SK-N-SH (cell line): Measurements from ENCODE around the gene GATA3. TPM values are rescaled to one million over a fixed set of nuclear protein-coding genes. Genes with fewer than 3 reads are reported as not detected.

Experiments used
- CTCF ChIA-PET: fragments of 300-600, 350-600 bp; formaldehyde crosslinking; extraction: SDS; loops from one replicate; lab custom pipeline; 2021; lab: Yijun Ruan, JAX
- POLR2A ChIA-PET: fragments of 350-600 bp; sonication (Branson Sonifier 250); formaldehyde crosslinking; extraction: SDS; loops from one replicate; lab custom pipeline; 2020; ENCODE audit warnings: antibody characterized with exemption, inconsistent platforms; lab: Yijun Ruan, JAX
- DNase-seq: peaks from one replicate; pipeline ENCODE4 v3.0.0; 2012
- H2AFZ ChIP-seq: fragments of 200-600 bp; sonication (generic); 2 replicates; pipeline ENCODE4 v1.8.1; 2016; ENCODE audit warnings: antibody characterized with exemption, mild to moderate bottlenecking, low read depth
- H3F3A ChIP-seq: fragments of 200-600 bp; sonication (generic); replicated peaks from 2 replicates; pipeline ENCODE3; 2016; ENCODE audit warnings: antibody characterized with exemption, mild to moderate bottlenecking; ENCODE audit not compliant: insufficient read depth
- H3K27ac ChIP-seq, 2 experiments: fragments of 200-500 bp in 1 of 2; fragments of 200-600 bp in 1 of 2; sonication (Bioruptor generic) in 1 of 2; sonication (generic), shearing (Covaris generic) in 1 of 2; 2 replicates each; pipeline versions ENCODE4 v1.5.1 to v1.6.1; 2014 to 2016; ENCODE audit warnings: low read depth in 2 of 2, inconsistent platforms in 1 of 2, low read length in 1 of 2, mild to moderate bottlenecking in 1 of 2, mixed read lengths in 1 of 2
- H3K27me3 ChIP-seq: fragments of 200-600 bp; sonication (generic), shearing (Covaris generic); 2 replicates; pipeline ENCODE4 v1.6.1; 2016; ENCODE audit warnings: mixed run types; ENCODE audit not compliant: insufficient read depth
- H3K36me3 ChIP-seq, 2 experiments: fragments of 200-500 bp in 1 of 2; fragments of 200-600 bp in 1 of 2; sonication (Bioruptor generic) in 1 of 2; sonication (generic) in 1 of 2; replicated peaks in 1 of 2; 2 replicates each; pipeline versions ENCODE3 to v1.5.1; 2014 to 2016; ENCODE audit warnings: low read length in 1 of 2, mild to moderate bottlenecking in 1 of 2; ENCODE audit not compliant: insufficient read depth in 2 of 2, control insufficient read depth in 1 of 2
- H3K4me1 ChIP-seq, 2 experiments: fragments of 200-500 bp in 1 of 2; fragments of 200-600 bp in 1 of 2; sonication (Bioruptor generic) in 1 of 2; sonication (generic), shearing (Covaris generic) in 1 of 2; 2 replicates each; pipeline versions ENCODE4 v1.5.1 to v1.6.1; 2014 to 2016; ENCODE audit warnings: low read depth in 1 of 2, low read length in 1 of 2, mixed run types in 1 of 2; ENCODE audit not compliant: insufficient read depth in 2 of 2, control insufficient read depth in 1 of 2
- H3K4me2 ChIP-seq: fragments of 200-600 bp; sonication (generic), shearing (Covaris generic); 2 replicates; pipeline ENCODE4 v1.6.1; 2017; ENCODE audit warnings: mixed run types
- H3K4me3 ChIP-seq, 2 experiments: fragments of 200-500 bp in 1 of 2; fragments of 200-600 bp in 1 of 2; sonication (Bioruptor generic) in 1 of 2; sonication (generic), shearing (Covaris generic) in 1 of 2; 2 replicates each; pipeline versions ENCODE4 v1.5.1 to v1.8.1; 2014 to 2016; ENCODE audit warnings: low read depth in 2 of 2, inconsistent platforms in 1 of 2, low read length in 1 of 2, mild to moderate bottlenecking in 1 of 2, mixed read lengths in 1 of 2, moderate library complexity in 1 of 2
- H3K79me2 ChIP-seq: fragments of 200-600 bp; sonication (generic); 2 replicates; pipeline ENCODE4 v1.8.1; 2017; ENCODE audit warnings: mild to moderate bottlenecking; ENCODE audit not compliant: insufficient read depth
- H3K9ac ChIP-seq: fragments of 200-600 bp; sonication (generic); 2 replicates; pipeline ENCODE4 v1.6.1; 2017; ENCODE audit warnings: mixed run types
- H3K9me2 ChIP-seq: fragments of 200-600 bp; sonication (generic); 2 replicates; pipeline ENCODE4 v1.6.1; 2017; ENCODE audit warnings: mixed run types
- H3K9me3 ChIP-seq: fragments of 200-600 bp; sonication (generic); 2 replicates; pipeline ENCODE4 v1.6.1; 2017; ENCODE audit warnings: mixed run types, mild to moderate bottlenecking, moderate library complexity
- H4K20me1 ChIP-seq: fragments of 200-600 bp; sonication (generic); 2 replicates; pipeline ENCODE4 v1.6.1; 2017; ENCODE audit warnings: mild to moderate bottlenecking, mixed run types; ENCODE audit not compliant: insufficient read depth
- CHD2 ChIP-seq: fragments of 150-350 bp; IDR thresholded peaks from 2 replicates; pipeline ENCODE4 v1.6.1; 2018; ENCODE audit warnings: low read length; ENCODE audit not compliant: partially characterized antibody
- ELF1 ChIP-seq: IDR thresholded peaks from 2 replicates; pipeline ENCODE4 v1.4.0; 2012
- EP300 ChIP-seq, 2 experiments: IDR thresholded peaks; 2 replicates each; pipeline versions ENCODE4 v1.4.0 to v1.6.1; 2012; ENCODE audit warnings: borderline replicate concordance in 1 of 2, low read depth in 1 of 2, low read length in 1 of 2
- EZH2phosphoT487 ChIP-seq: fragments of 200-600 bp; sonication (generic); IDR thresholded peaks from 2 replicates; pipeline ENCODE4 v1.6.1; 2017; ENCODE audit warnings: low read depth, mixed run types, mild to moderate bottlenecking, antibody characterized with exemption, moderate library complexity, borderline replicate concordance
- FOSL2 ChIP-seq: IDR thresholded peaks from 2 replicates; pipeline ENCODE4 v1.4.0; 2012; ENCODE audit warnings: low read depth, mild to moderate bottlenecking, moderate library complexity, borderline replicate concordance
- FOXJ3 ChIP-seq: sonication (generic); formaldehyde crosslinking; IDR thresholded peaks from 2 replicates; pipeline ENCODE4 v1.5.1; 2020; ENCODE audit warnings: mild to moderate bottlenecking, missing genetic modification reagents
- GABPA ChIP-seq: IDR thresholded peaks from 2 replicates; pipeline ENCODE4 v1.4.0; 2012; ENCODE audit warnings: low read depth, mild to moderate bottlenecking
- IRF3 ChIP-seq: fragments of 150-350 bp; IDR thresholded peaks from 2 replicates; pipeline ENCODE4 v1.6.1; 2016; ENCODE audit warnings: mild to moderate bottlenecking, low read depth, low read length
- JUND ChIP-seq: IDR thresholded peaks from 2 replicates; pipeline ENCODE4 v1.4.0; 2012
- MAX ChIP-seq: IDR thresholded peaks from 2 replicates; pipeline ENCODE4 v1.4.0; 2012; ENCODE audit warnings: low read depth
- MXI1 ChIP-seq: IDR thresholded peaks from 2 replicates; pipeline ENCODE4 v1.6.1; 2012; ENCODE audit warnings: mild to moderate bottlenecking, low read depth, low read length, improper control_type of control experiment
- NFIC ChIP-seq: IDR thresholded peaks from 2 replicates; pipeline ENCODE4 v1.4.0; 2012; ENCODE audit warnings: borderline replicate concordance
- PBX3 ChIP-seq: IDR thresholded peaks from 2 replicates; pipeline ENCODE4; 2012
- POLR2AphosphoS5 ChIP-seq: IDR thresholded peaks from 2 replicates; pipeline ENCODE4 v1.6.1; 2012; ENCODE audit warnings: low read depth, low read length
- RAD21 ChIP-seq: IDR thresholded peaks from 2 replicates; pipeline ENCODE4 v1.6.1; 2012; ENCODE audit warnings: mild to moderate bottlenecking, low read length
- TAF1 ChIP-seq: IDR thresholded peaks from 2 replicates; pipeline ENCODE4 v1.6.1; 2012; ENCODE audit warnings: low read depth, mild to moderate bottlenecking, low read length, moderate library complexity, borderline replicate concordance
- YY1 ChIP-seq: IDR thresholded peaks from 2 replicates; pipeline ENCODE4 v1.4.0; 2012; ENCODE audit warnings: low read depth, mild to moderate bottlenecking
- WGBS: methylation state at CpG from one replicate; pipeline ENCODE4 v1.1.6; 2017; ENCODE audit warnings: low lambda C conversion rate; 5-methylcytosine and 5-hydroxymethylcytosine counted together
- polyA plus RNA-seq, 3 experiments: library from polyadenylated mRNA; depleted of rRNA; stranded (reverse); fragments of >200 nt; gene quantifications; 2 replicates each; pipeline ENCODE4 v1.2.3, GENCODE V29; 2012

Gene GATA3
- polyA plus RNA-seq, 1 of the 3 experiments (the other 2 are of a cell fraction): 14.3 TPM

- Histone ChIP-seq H3K9ac (no peak overlapping the region), H4K20me1 (no peaks in the 10 kb centered on the region), H3K79me2 (peaks cover 40% of the 10 kb centered on the region), H2AFZ (peak overlapping the region; percentile 82; the same call in 1 of the 2 replicates), H3K9me2 (no peaks in the 10 kb centered on the region), H3K27ac (peak overlapping the region in 1 of 2 experiments; percentile 98; a peak in 2 of 4 replicates), H3K36me3 (no peaks in the 10 kb centered on the region), H3K4me3 (peak overlapping the region; percentile 86 to 92), H3K27me3 (no peaks in the 10 kb centered on the region), H3K4me2 (peak overlapping the region; percentile 98), H3K4me1 (peaks cover 8 to 18% of the 10 kb centered on the region in 2 experiments; a peak in 3 of 4 replicates), H3K9me3 (no peaks in the 10 kb centered on the region), H3F3A (no peaks in the 10 kb centered on the region)
- ChIA-PET CTCF (interaction anchor here (1.0 to 1.8 kb wide), 3 partner anchors 11 to 1196 kb away, joined by 3 to 5 read pairs (median 4); no protein-coding TSS in a partner anchor), POLR2A (interaction anchor here (1.5 kb wide), 1 partner anchor 73 kb away, joined by 3 read pairs; no protein-coding TSS in a partner anchor)
- peak; percentile 68 for DNase-seq
- TF ChIP-seq FOXJ3 (CRISPR knock-in tag) (no peak), FOSL2 (no peak), EZH2phosphoT487 (no peak), MXI1 (no peak), PBX3 (no peak), IRF3 (no peak)
- WGBS: 60% methylated on average over 12 of the region's 12 CpGs
Observed at GRCh38 chr10:8044331-8044907, 10.1 kb upstream of the GATA3 start.

- Histone ChIP-seq H3K4me1 (peaks cover 8 to 18% of the 10 kb centered on the region in 2 experiments; a peak in 3 of 4 replicates), H3K79me2 (peaks cover 47% of the 10 kb centered on the region), H3K9me3 (no peaks in the 10 kb centered on the region), H3K36me3 (no peaks in the 10 kb centered on the region), H3F3A (no peaks in the 10 kb centered on the region), H3K27ac (peak overlapping the region; percentile 96 to 98; a peak in 3 of 4 replicates), H3K27me3 (no peaks in the 10 kb centered on the region), H2AFZ (peak overlapping the region; percentile 82), H4K20me1 (no peaks in the 10 kb centered on the region), H3K9me2 (no peaks in the 10 kb centered on the region), H3K4me3 (peak overlapping the region; percentile 86 to 92), H3K4me2 (peak overlapping the region; percentile 98), H3K9ac (peak overlapping the region; percentile 96)
- ChIA-PET POLR2A (interaction anchor here (0.7 to 3.6 kb wide), 6 partner anchors 9 to 1194 kb away, joined by 3 to 31 read pairs (median 4); partner anchors contain the start of gene GATA3), CTCF (interaction anchor here (1.0 to 1.8 kb wide), 8 partner anchors 12 to 1259 kb away, joined by 3 to 5 read pairs (median 3); no protein-coding TSS in a partner anchor)
- WGBS: 19% methylated on average over 31 of the region's 32 CpGs
- TF ChIP-seq TAF1 (peak; percentile 31; the same call in 1 of the 2 replicates), EP300 (IDR thresholded peaks at IDR 0.05; ENCODE audit: borderline replicate concordance in 1 of 2, low read depth in 1 of 2, low read length in 1 of 2) (0 out of 4 replicates have a peak, but pooled peaks of 1 of the 2 experiments have one; percentile 28), GABPA (peak; percentile 74), FOSL2 (no peak), NFIC (0 out of 2 replicates have a peak, but pooled peaks have one; percentile 3), MAX (peak; percentile 81), ELF1 (peak; percentile 83), YY1 (peak; percentile 19; the same call in 1 of the 2 replicates), PBX3 (peak; percentile 8; the same call in 1 of the 2 replicates), CHD2 (peak; percentile 64), JUND (no peak), POLR2AphosphoS5 (peak; percentile 63; the same call in 1 of the 2 replicates), MXI1 (peak; percentile 85), RAD21 (no peak)
- DNase-seq: peak; percentile 87
Observed at GRCh38 chr10:8044908-8045725, 9.4 kb upstream of the GATA3 start.
